Measurements from ENCODE around the gene RSPH1.
A peak's percentile ranks its signal among the peaks of the same experiment; 100 is the strongest.

The RSPH1 gene

DNA sequence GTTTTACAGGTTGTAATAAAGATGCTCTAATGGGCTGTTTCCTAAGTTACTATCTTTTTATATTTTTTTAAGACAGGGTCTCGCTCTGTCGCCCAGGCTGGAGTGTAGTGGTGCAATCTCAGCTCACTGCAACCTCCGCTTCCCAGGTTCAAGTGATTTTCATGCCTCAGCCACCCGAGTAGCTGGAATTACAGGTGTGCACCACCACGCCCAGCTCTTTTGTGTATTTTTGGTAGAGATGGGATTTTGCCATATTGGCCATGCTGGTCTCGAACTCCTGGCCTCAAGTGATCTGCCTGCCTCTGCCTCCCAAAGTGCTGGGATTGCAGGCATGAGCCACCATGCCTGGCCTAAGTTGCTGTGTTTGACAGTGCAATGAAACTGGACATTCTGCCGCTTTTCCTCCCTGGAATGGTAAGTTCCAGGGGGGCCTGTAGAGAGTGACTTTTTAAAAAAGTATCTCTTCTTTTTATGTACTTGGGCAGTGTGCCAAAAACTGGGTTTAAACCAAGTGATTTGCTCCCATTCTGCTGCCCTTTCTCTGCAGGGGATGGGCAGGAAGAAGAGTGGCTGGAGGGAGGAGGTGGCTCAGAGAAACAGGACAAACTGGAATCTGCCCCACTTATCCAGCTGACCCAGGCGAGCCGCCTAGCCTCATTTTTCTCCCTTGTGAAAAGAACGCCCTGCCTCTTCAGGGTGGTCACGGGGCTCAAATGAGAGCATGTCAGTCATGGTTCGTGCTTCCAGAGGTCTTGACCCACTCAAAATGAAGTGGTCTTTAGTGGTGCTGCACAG is 19.9 kb upstream of the RSPH1 start:
- DNase-seq (ENCODE audit: low read depth, low spot score), result no peak
- no peak overlapping the region for H3K4me3 ChIP-seq (ENCODE audit: low read length)

DNA sequence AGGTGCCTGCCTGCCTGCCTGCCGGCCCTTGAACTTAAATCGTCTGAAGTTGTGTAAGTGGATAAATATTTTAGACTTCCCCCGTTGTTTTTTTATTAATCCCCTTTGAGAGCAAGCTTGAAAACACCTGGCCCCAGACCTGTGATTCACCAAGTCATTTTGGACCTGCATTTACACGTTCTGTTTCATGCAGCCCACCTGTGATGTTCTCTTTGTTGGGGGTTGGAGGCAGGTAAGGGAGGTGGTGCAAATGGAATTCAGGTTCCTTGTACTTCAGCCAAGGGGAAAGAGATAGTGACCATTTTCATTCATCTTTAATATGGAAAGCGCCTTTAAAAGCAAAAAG is 18.8 kb upstream of the RSPH1 start:
- peak overlapping the region; percentile 62 for H3K4me3 ChIP-seq (ENCODE audit: low read length)
- DNase-seq (ENCODE audit: low read depth, low spot score), result no peak

DNA sequence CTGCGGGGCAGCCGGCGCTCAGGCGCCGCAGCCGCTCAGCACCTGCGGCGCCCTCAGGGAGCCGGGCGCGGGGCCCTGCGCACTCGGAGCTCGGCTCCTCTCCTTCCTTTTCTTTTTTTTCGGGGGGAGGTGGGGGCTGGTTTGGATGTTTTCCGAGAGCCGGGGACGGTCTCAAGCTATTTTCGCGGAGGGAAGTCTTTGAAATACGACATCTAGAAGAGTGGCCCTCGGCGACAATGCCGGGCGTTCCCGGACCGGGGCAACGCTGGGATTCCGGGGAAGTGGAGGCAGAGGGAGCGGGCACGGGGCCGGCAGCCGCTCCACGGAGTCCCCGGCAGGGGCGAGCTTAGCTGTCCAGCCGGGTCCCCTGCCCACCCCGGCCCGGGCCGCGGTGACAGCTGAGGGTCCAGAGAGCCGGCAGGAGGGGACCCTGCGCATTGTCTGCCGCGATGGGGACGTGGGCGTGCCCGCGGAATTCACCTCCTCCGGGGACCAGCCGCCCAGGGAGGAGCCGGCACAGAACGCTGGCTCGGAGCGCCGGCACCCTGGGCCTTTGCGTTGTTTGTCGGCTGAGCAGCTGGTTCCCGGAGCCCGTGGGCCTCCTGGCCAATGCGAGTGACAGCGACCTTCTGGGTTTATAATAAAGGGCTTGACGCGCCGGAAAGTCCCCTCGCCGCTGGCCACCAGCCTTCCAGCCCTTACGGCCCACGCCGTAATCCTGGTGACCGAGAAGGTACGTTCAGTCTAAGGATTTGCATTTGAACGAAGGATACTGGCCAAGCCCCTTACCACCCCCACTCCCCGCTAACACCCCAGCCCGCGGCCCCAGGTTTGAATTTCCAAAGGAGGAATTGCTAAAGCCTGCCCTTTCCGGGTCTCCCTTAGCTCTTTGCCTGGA is 18.2 kb upstream of the RSPH1 start:
- no peak for DNase-seq (ENCODE audit: low read depth, low spot score)
- H3K4me3 ChIP-seq (ENCODE audit: low read length), result peak overlapping the region; percentile 62

- no peak for DNase-seq (ENCODE audit: low read depth, low spot score)
Observed at GRCh38 chr21:42513151-42513984, 17.3 kb upstream of the RSPH1 start, which contains the start of gene SLC37A1. Gene SLC37A1, plus strand, starts transcription at chr21:42513852. Its CDS starts 4,603 bp downstream, at chr21:42518455.

GRCh38 chr21:42512346-42513034 is 16.5 kb upstream of the RSPH1 start:
- no peak for DNase-seq (ENCODE audit: low read depth, low spot score)
- H3K4me3 ChIP-seq (ENCODE audit: low read length), result no peak overlapping the region

More at GRCh38 chr21:42513151-42513984, 17.3 kb upstream of the RSPH1 start, which contains the start of gene SLC37A1:
- peak within 1 kb of the TSS; percentile 62 for H3K4me3 ChIP-seq (ENCODE audit: low read length)

- H3K4me3 ChIP-seq (ENCODE audit: low read length), result no peak overlapping the region
- no peak for DNase-seq (ENCODE audit: low read depth, low spot score)
Observed at GRCh38 chr21:42509244-42509643, 13.2 kb upstream of the RSPH1 start.

DNA sequence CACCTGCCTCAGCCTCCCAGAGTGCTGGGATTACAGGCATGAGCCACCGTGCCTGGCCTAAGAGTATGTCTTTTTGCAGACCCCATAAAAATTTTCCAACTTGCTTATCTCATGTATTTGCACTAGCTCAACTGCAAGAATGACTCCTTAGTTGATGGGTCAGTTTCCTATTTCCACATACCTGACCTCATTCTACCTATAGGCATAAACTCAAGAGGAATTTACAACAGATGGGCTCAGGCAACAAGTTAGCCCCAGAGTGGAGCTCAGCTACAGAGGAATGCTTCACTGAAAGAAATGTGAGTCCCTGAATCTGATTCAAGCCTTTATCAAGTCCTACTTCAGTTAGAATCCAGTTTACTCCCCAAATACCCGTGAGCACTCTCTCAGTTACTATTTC is 12.3 kb upstream of the RSPH1 start:
- no peak for DNase-seq (ENCODE audit: low read depth, low spot score)

DNA sequence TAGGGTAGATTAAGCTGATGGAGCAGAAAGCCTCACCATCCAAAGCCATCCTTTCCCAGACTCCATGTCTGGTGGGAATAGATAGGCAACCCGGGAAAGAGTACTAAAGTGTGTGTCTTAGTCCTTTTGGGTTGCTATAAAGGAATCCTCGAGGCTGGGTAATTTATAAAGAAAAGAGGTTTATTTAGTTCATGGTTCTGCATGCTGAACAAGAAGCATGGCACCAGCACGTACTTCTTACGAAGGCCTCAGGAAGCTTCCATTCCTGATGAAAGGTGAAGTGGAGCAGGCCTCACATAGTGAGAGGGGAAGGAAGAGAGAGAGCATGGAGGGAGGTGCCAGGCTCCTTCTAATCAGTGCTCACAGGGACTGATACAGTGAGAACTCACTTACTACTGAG is 11.4 kb upstream of the RSPH1 start:
- DNase-seq (ENCODE audit: low read depth, low spot score), result no peak
- no peak overlapping the region for H3K4me3 ChIP-seq (ENCODE audit: low read length)

More for the DNA sequence above, 12.3 kb upstream of the RSPH1 start:
- H3K4me3 ChIP-seq (ENCODE audit: low read length), result no peak overlapping the region

DNA sequence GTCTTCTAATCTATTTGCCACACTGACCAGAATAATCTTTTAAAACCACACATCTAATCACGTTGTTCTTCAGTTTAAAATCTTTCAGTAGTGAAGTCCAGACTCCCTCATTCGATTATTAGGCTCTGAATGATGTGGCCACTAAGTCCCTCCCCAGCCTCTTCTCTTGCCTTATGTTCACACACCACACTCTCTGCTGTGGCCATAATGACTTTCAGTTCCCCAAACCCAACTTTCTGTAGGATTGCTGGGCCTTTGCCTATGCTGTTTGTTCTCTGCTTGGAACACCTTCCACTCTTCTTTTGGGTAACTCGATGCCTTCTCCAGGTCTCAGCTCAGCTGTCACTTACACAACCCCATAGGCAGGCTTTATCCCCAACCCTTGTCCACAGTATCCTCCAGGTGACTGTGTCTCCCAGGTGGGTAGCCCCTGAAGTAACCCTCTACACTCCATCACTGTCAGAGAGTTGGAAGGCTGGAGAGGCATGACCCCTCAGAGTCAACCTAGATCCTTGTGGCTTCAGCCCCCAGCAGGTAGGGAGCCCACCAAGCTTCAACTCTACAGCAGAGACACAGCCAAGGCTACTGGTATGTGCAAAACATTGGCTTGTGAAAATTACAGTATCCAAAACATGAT is 9.2 kb upstream of the RSPH1 start:
- no peak overlapping the region for H3K4me3 ChIP-seq (ENCODE audit: low read length)

DNA sequence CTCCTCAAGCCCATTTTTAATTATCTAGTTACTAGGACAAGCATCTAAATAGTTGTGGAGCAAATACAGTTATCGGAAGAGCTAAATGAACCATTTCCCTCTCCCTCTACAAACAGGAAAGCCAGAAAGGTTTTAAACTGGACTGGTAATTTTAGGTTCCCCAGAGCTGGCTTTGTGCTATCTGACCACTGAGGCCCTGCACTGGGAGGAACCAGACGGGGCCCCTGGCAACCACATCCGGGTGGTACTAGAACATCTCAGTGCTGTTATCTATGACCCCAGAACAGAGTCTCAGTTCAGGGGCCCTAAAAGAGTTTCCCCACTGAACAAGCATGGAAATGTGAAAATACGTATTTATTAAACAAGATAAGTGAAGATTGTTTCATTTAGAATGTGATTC is 7.7 kb upstream of the RSPH1 start:
- DNase-seq (ENCODE audit: low read depth, low spot score), result no peak
- no peak overlapping the region for H3K4me3 ChIP-seq (ENCODE audit: low read length)

More for the DNA sequence above, 9.2 kb upstream of the RSPH1 start:
- DNase-seq (ENCODE audit: low read depth, low spot score), result no peak

DNA sequence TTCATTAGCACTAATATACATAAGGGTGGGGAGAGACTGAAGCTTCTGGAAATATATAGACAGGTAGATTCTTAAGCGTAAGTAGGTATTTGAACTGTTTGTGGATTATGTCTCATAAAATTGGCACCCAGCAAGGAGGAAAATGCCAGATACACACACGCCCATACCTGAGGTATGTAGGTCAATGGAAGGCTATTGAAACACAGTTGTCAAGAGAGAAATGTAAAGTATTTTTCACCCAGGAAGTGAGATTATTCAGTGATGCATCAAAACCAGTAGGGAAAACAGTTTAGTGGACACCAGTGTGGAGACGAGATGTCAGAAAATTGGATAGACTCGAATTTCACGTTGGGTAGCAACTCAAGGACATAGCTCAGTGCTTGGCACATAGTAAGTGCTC is 4.7 kb upstream of the RSPH1 start:
- no peak for DNase-seq (ENCODE audit: low read depth, low spot score)
- no peak overlapping the region for H3K4me3 ChIP-seq (ENCODE audit: low read length)

DNA sequence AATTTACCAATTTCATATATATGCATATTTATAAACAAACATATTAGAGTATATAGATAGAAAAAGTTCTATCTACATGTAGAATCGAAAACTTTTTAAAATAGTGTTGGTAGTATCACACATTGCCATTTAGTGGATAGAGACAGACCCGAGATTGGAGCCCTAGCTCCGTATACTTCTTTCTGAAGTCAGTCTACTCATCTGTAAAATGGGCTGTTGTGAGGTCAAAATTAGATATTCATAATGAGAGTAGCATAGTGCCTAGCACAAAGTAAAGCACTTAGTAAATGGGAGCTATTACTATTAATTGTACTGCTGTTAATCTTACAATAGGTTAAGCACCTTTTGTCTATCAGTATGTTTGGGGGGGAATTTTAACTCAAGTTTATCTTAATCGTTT is 4.2 kb upstream of the RSPH1 start:
- H3K4me3 ChIP-seq (ENCODE audit: low read length), result no peak overlapping the region
- no peak for DNase-seq (ENCODE audit: low read depth, low spot score)

DNA sequence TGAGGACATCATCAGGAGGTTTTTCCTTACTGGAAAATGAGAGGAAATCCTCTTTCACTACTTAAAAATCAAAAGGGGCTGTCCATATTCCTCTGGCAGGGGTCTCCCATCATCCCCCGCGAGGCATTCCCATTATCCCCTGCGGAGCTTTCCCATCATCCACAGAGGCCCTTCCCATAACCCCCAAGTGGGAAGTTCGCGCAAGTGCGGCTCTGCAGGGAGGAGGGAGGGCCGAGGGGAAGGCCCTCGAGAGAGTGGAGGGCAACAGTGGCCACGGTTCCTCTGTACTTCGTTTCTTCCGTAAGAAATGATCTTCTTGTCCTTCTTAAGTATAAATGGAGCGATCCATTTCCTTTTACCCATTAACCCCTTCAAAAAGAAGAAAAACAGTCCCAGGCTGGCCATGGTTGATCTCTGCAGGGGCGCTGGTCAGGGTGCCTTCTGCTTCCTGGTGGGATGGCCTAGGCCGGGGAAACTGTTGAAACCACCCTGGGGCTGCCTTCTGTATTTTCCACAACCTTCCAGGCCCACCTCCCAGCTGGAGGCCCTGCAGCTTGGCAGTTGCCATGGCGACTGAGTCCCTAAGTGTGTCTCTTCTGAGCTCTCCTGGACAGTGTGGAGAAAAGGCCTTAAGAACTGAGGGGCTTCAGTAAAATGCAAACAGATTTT is 3.6 kb upstream of the RSPH1 start:
- no peak for DNase-seq (ENCODE audit: low read depth, low spot score)
- H3K4me3 ChIP-seq (ENCODE audit: low read length), result no peak overlapping the region

DNA sequence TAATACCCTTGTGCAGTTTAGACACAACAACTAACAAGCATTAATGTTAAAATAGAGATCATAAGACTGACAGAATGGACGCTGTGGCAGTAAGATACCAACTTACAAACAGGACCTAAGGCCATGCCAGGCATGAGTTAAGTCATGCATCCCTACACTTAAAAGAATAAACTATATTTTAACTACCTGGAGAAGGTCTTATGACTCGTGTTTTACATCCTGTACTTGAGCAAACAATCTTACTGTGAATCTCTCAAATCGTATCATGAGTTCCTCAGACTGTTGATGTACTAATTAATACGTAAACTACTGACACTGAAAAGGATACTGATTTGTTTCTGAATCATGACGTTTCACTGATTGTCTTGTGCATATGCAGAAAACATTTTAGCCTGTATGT is 2.0 kb upstream of the RSPH1 start:
- DNase-seq (ENCODE audit: low read depth, low spot score), result no peak
- no peak overlapping the region for H3K4me3 ChIP-seq (ENCODE audit: low read length)

GRCh38 chr21:42496839-42497202 is 797 bp upstream of the RSPH1 start:
- peak overlapping the region; percentile 77 for H3K4me3 ChIP-seq (ENCODE audit: low read length)
- no peak for DNase-seq (ENCODE audit: low read depth, low spot score)

DNA sequence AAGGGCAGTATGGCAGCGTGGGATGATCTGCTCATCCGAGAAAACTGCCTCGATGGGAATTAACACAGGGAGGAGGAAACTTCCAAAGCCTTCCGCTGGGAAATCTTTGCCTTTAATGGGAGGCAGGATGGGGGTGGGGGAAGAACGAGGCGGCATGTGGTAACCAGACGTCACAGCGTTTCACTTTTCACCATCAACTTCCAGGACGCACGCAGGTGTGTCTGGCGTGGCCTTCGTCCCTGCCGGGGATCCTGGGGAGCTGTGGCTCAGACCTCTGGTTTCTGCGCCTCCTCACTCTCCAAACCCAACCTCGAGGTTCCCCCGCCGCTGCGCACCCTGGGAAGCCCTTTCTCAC is 282 bp downstream of the RSPH1 start:
- peak overlapping the region; percentile 65 for H3K4me3 ChIP-seq (ENCODE audit: low read length)
- no peak for DNase-seq (ENCODE audit: low read depth, low spot score)

- DNase-seq (ENCODE audit: low read depth, low spot score), result no peak
- H3K4me3 ChIP-seq (ENCODE audit: low read length), result no peak overlapping the region
Observed at GRCh38 chr21:42495027-42495426, 997 bp downstream of the RSPH1 start.
